ENCODE data around the gene NEURL2.

Gene NEURL2

DNA sequence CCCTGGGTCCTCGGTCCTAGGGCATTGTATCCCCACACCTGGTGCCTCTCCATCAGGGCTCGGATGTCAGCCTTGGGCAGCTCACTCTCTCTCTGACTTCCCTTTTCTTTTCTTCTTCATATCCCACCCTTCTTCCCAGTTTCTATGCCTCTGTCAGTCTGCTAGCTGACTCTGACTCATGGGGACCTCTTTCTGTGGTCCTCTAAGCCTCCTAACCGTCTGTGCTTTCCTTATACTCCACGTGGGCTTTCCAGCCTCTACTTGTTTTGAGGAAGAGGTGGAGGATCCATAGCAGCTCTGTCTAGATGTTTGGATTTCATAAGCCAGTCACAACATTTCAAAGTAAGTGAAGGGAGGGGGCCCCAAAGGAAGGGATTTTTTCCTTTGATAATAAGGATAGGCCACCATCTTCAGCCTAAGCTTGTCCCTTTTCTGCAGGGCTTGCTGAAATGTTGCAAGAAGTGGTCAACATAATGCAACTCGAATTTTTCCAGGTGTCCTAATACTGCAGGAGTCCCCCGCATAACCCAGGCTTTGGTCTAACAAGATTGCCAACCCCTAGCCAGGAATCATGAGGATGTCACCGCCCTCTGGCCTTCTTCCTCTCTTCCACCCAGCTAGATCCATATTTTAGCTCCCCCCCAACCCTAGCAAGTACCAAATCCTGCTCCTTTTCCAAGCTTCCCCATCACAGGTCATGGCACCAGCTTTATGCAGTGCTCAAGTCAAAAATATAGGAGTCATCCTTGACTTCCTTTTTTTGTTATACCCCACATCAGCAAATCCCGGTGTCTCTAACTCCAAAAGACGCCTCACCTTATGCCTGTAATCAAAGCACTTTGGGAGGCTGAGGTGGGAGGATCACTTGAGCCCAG, 29.7 kb upstream of the NEURL2 start:
- DNase-seq (ENCODE audit: low read depth in 2 of 3, low spot score in 1 of 3) = no peak

GRCh38 chr20:45919542-45920399, 28.8 kb upstream of the NEURL2 start:
- no peak for DNase-seq (ENCODE audit: low read depth in 2 of 3, low spot score in 1 of 3)

DNA sequence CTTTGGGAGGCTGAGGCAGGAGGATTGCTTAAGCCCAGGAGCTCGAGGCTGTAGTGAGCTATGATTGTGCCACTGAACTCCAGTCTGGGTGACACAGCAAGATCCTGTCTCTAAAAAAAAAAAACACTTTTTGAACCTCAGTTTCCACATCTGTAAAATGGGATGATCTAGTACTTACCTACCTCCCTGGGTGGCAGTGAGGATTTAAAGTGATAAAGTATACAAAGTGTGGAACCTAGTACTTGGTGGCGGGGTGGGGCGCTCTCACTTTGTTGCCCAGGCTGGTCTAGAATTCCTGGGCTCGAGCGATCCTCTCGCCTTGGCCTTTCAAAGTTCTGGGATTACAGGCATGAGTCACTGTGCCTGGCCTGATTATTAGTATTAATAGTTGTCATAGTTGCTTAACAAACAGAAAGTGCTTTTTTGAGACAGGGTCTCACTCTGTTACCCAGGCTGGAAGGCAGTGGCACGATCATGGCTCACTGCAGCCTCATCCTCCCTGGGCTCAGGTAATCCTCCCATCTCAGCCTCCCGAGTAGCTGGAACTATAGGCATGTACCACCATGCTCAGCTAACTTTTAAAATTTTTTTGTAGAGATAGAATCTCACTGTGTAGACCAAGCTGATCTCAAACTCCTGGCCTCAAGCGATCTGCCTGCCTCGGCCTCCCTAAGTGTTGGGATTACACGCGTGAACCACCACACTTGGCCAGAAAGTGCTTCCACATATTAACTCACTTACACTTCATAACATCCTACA, 27.9 kb upstream of the NEURL2 start:
- DNase-seq (ENCODE audit: low read depth in 2 of 3, low spot score in 1 of 3) = no peak

GRCh38 chr20:45918182-45918737, 27.3 kb upstream of the NEURL2 start:
- DNase-seq (ENCODE audit: low read depth in 2 of 3, low spot score in 1 of 3) = no peak

DNA sequence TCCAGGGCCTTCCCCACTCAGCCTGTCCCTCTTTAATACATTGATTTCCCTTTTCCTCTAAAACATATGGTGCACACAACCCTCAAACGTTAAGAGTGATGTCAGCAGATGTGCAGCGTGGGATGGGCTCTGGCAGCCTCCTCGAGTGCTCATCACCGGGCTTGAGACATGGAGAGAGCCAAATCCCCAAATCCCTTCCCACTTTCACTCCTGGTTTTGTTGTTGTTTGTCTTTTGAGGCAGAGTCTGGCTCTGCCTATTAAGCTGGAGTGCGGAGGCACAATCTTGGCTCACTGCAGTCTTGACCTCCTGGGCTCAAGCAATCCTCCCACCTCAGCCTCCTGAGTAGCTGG, 26.8 kb upstream of the NEURL2 start:
- DNase-seq (ENCODE audit: low read depth in 2 of 3, low spot score in 1 of 3) = no peak

- DNase-seq (ENCODE audit: low read depth in 2 of 3, low spot score in 1 of 3) = no peak
Observed at GRCh38 chr20:45913116-45913515, 22.1 kb upstream of the NEURL2 start.

- no peak for DNase-seq (ENCODE audit: low read depth in 2 of 3, low spot score in 1 of 3)
Observed at GRCh38 chr20:45912344-45912682, 21.3 kb upstream of the NEURL2 start.

DNA sequence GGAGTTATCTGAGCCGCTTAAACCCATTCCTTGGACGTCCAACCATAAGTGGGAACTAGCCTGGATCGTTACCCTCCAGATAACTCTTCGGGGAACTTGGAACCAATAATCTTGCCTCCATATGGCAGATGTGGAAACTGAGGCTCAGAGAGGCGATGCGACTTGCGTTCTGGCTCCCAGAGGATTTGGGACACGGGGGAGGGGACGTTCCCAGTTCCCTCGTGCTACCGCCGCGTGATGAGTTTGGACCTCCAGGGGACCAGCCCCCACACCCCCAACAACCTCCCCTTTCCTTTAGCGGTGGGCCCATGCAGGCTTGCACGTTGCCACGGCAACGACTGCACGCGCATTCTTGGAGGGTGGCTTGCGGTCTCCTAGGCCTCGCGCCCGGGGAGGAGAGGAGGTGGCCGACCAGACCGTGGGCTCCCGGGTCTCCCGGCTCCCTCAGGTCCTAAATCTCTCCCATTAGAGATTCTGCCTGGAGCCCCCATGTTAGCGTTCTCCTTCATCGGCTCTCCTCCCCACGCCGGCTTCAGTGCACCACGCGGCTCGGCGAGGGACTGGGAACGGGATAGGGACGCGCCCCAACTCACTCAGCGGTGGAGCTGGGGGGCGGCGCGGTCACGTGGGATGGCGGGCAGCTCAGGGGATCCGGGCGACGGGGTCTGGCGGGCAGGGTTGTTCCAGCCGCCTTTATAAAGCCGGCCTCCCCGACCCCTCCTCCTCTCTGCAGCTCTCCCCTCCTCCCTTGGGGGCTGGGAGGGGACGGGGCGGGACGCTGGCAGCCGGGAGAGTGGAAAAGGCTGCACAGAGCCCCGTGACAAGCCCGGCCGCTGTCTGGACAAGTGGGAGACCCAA, 20.7 kb upstream of the NEURL2 start, which contains the start of gene PLTP:
Gene PLTP (minus strand): TSS at position 670 of the 858 bp plus-strand sequence. CDS start 703 bp downstream, outside the sequence.
- DNase-seq (ENCODE audit: low read depth in 2 of 3, low spot score in 1 of 3) = no peak

GRCh38 chr20:45910670-45911485, 19.9 kb upstream of the NEURL2 start:
- peak; percentile 90 to 100 (median 98) for DNase-seq (ENCODE audit: low read depth in 2 of 3, low spot score in 1 of 3)

- DNase-seq (ENCODE audit: low read depth in 2 of 3, low spot score in 1 of 3) = no peak
Observed at GRCh38 chr20:45909817-45910669, 19.0 kb upstream of the NEURL2 start.

DNA sequence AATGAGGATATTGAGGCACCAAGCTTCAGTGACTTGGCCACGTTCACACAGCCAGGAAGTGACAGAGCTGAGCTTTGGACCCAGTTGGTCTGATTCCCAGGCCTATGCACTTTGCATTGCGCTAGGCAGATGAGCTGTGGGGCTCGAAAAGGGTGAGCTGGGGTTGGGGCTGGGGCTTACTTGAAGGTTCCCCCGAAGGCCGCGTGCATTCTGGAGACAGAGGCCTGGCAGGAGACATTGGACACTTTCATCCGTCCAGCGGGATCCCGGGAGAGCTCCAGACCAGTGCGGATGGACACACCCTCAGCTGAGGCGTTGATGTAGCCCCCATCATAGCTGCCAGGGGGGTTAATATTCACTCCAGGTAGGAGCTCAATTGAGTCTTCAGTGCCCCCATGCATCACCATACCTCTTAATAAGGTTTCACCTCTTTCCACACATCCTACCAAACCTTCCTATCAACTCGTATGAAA, 18.4 kb upstream of the NEURL2 start:
- DNase-seq (ENCODE audit: low read depth in 2 of 3, low spot score in 1 of 3) = no peak

DNA sequence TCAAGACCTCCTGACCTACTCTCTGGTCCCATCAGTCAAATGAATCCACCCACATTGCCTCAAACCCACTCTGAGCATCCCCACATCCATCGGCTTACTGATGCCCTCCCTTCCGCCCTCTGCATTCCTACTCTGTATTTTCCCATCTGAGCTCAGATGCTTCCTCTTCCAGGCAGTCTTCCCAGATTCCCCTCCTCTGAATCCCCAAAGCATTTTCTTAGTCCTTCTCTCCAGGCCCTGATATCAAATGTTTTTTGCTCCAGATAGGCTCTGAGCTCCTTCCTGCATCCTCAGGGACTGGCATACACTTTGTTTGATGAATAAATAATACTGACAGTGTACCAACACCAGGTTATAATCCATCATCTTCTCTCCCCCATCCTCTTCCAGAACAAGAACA, 17.1 kb upstream of the NEURL2 start:
- no peak for DNase-seq (ENCODE audit: low read depth in 2 of 3, low spot score in 1 of 3)

GRCh38 chr20:45907219-45907948, 16.4 kb upstream of the NEURL2 start:
- no peak for DNase-seq (ENCODE audit: low read depth in 2 of 3, low spot score in 1 of 3)

DNA sequence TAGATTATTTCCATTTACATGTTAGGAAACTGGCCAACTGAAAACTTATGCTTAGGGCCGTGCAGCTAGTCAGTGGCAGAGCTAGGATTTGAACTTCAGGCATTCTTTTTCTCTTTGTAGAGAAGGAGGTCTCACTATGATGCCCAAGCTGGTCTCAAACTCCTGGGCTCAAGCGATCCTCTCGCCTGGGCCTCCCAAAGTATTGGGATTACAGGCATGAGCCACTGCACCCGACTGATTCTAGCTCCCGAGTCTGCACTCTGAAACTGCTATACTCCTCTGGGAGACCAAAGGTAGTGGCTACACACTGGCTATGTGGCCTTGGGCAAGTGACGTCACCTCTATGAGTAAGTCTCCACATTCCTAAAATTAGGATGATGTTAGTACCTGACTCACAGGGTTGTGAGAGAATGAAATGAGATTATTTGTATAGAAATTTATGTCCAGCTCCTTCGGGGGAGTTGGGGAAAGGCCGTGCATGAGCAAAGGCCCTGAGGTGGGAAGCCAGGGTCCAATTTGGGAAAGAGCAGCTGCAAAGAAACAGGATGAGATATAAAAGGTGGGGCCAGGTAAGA, 14.6 kb upstream of the NEURL2 start:
- no peak for DNase-seq (ENCODE audit: low read depth in 2 of 3, low spot score in 1 of 3)

- DNase-seq (ENCODE audit: low read depth in 2 of 3, low spot score in 1 of 3) = no peak
Observed at GRCh38 chr20:45904583-45905504, 13.8 kb upstream of the NEURL2 start.

- no peak for DNase-seq (ENCODE audit: low read depth in 2 of 3, low spot score in 1 of 3)
Observed at GRCh38 chr20:45902199-45902701, 11.2 kb upstream of the NEURL2 start.
